ENCODE data around the gene KRT83.

Gene KRT83

GRCh38 chr12:52320784-52321400, at the start of gene KRT83:
Gene KRT83 (minus strand): TSS chr12:52321398. CDS start chr12:52321335, 63 bp downstream.
- DNase-seq: no peak

DNA sequence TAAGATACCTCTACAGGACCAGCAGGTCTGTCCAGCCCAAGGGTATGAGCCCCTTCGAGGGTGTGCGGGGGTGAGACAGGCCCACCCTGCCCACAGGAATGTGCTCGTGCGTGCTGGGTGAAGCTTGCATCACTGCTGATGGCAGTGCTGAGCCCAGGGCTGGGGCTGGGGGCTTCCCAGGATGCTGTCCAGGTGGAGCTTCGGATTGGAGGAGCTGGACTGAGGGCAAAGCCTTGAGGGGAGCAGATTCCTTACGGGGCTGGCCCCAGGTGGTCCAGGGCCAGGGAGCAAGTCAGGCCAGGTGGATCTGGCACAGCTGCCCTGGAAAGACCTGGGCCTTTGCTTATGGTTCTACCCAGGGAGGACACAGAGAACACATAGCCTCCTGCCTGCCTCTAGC, 48.6 kb upstream of the KRT83 start:
- DNase-seq: no peak

GRCh38 chr12:52369211-52369610, 48.0 kb upstream of the KRT83 start:
- no peak for DNase-seq

DNA sequence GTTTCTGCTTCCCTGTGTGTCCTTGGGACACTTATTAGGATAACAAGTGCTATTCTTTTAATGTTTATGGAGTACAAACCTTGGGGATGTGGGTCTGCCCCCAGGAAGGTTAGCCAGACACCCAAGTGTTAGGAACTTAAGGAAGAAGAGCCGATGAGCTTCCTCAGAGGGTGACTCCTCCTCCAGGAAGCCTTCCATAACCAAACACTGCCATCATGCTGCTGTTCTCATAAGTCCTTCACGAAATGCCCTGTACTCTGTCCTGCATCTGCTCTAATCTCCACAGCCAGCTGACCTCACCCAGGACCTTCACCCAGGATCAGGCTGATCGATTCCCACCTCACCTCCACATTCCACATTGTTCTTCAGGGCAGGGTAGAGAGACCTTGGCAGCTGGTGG, 47.3 kb upstream of the KRT83 start:
- DNase-seq: no peak

DNA sequence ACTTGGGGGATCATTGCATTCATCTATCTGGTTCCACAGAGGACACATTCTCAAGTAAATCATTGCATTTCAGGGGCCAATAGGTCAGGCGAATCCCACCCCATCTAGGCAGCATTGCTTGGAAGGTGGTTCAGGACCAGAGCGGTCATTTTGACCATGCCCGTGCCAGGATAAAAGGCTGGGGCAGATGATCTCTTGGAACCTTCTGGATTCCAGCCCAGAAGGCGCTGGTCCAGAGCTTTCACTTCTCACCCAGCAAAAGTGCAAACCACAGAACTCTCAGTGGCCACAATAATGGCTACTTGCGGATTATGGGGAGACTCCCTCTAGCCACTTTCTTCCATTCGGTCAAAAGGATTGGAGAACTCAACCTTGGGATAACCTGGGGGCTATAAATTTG, 46.7 kb upstream of the KRT83 start:
- DNase-seq: no peak

- DNase-seq: no peak
These were observed 45.7 kb upstream of the KRT83 start, which contains the start of gene KRT85 for GRCh38 chr12:52366738-52367485. Gene KRT85 (minus strand): TSS chr12:52367481. CDS start chr12:52367405, 76 bp downstream.

DNA sequence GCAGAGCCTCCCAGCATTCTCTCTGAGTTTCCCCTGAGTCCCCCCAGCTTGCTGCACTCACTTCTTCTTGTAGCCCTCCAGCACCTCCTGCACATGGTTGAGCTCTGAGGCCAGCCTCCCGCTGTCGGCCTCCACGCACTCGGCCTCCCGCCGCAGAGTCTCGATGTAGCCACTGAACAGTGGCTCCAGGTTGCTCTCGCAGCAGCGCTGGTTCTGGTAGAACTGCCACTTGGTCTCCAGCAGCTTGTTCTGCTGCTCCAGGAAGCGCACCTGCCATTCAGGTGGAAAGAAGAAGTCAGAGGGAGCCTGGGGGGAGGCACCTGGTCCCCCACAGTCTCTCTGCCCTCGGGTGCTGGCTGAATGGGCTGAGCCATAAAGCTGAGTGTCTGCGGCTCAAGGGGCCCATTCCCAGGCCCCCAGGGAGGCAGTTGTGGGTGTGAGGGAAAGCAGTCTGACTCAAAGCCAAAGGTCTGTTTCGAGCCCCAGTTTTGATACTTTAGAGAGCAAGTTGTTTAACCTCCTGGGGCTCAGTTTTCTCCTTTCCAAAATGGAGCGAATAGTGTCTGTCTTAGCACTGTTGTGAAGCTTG, 43.8 kb upstream of the KRT83 start:
- DNase-seq: no peak

DNA sequence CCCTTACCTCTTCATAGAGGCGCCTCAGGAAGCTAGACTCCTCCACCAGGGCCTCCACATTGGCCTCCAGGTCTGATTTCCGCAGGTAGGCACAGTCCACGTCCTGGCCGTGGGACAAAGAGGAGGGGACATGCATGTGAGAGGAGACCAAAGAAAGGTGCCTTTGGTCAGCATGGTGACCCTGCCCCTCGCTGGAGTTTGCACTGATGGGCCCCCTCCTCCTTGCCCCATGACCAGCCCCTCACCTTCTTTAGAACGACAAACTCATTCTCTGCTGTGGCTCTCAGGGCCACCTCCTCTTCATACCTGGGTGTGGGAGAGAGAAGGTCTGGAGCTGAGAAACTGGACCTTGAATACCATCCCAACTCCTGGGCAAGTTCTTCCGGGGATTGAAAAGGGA, 42.9 kb upstream of the KRT83 start:
- DNase-seq: no peak

- no peak for DNase-seq
These were observed 42.0 kb upstream of the KRT83 start for GRCh38 chr12:52363111-52363679.

- no peak for DNase-seq
These were observed 41.0 kb upstream of the KRT83 start for GRCh38 chr12:52362118-52362726.

- DNase-seq: no peak
These were observed 40.4 kb upstream of the KRT83 start for GRCh38 chr12:52361553-52361952.

DNA sequence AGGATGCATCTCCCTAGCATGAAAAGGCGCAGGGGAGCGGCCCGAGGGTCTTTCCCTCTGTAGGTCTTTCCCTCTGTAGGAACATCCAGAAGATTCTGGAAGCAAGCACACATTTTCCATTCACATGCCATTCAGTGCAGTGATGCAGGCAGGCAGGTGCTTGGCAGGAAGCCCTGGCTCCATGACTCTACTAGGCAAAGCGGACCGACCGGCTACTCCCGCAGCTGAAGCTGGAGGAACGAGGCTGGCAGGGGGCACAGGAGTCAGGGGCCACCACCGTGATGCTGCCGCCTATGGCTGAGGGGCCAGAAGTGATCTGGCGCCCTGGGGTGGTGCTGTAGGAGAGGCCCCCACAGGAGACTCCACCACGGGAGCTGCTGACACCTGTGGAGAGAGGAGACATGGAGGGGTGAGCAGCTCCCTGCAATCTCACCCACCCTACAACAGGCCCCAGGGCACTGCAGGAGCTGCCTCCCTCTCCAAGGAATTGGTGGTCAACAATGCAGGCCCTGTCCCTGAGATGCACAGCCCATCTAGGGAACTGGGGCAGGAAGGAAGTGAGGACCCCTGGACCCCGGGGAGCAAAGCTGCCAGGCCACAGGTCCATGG, 39.6 kb upstream of the KRT83 start:
- no peak for DNase-seq

GRCh38 chr12:52360106-52360662, 39.0 kb upstream of the KRT83 start:
- no peak for DNase-seq

DNA sequence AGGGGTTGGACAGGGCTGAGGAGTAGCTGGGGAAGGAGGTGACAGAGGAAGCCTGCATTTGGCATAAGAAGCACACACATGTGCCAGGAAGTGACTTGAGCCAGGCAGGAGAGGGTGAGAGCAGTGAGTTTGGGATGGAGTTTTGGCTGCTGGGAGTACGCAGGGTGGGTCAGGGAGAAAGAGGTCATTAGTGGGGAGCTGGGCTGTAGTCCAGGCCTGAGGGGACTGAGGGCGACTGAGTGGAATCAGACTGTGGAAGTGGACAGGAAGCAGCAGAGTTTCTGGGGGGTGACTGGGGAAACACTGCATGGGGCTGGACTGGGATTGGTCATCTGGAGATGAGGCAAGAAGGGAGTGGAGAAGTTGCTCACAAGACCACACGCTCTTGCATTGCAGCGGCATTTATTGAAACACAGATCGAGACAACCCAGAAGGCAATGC, 38.4 kb upstream of the KRT83 start:
- DNase-seq: no peak

- DNase-seq: no peak
These were observed 37.6 kb upstream of the KRT83 start for GRCh38 chr12:52358575-52359350.

DNA sequence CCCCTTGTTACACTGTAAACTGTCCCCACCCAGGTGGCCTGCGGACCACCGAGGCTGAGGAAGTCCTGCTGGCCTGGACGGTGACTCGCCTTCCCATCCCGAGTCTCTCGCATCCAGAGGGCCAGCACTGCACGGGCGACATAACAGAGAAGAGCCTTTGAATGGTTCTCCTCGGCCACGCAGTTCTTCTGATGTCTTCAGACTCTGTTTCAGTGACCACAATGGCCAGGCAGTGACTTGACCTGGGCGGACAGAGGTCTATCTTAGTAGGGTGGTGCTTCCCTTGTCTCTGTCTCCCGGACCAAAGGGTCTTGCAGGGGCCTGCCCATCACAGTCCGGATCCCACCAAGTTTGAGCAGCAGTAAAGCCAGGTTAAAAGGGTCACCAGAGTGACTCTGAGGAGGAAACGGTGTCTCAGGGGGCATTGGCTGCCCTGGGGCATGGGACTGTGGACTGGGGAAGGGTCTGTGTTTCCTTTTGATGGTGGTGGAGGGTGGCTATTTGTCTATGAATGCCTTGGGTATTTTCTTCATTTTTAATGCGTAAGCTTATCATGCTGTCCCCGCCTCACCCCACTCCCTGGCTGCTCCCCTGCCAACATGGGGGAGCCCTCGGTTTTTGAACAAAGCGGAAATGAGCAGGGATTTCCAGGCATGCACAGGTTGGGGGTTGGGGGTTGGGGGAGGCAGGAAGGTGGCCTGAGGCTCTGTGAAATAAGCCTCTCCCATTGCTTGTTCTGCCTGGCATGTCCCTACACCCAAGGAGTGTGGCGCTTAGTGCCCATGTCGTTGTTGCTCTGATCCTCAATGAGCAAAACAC, 35.8 kb upstream of the KRT83 start:
- no peak for DNase-seq

- no peak for DNase-seq
These were observed 35.0 kb upstream of the KRT83 start for GRCh38 chr12:52356031-52356761.

GRCh38 chr12:52355176-52355575, 34.0 kb upstream of the KRT83 start:
- no peak for DNase-seq

DNA sequence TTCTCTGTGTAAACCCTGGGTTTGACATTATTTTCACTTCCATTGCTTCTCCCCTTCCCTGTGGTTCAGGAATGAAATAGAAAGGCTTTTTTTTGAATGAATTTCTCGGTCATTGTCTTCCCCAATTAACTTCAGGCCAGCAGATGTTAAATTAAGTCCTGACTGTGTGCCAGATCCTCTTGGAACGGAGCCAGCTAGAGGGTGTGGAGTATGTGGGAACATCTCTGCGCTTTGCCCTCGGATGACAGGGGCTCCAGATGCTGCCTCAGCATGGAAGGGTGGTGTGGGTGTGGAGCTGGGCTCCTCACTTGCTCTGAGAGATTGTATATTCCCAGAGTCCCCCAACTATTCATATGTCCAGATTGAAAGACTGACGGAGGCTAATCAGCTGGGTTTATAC, 33.0 kb upstream of the KRT83 start:
- DNase-seq: no peak

GRCh38 chr12:52353766-52354165, 32.6 kb upstream of the KRT83 start:
- DNase-seq: no peak

All from activated CD8-positive, alpha-beta memory T cell treated with anti-CD3 and anti-CD28 coated beads, Interleukin-2, amount 50 U/mL, for 48 hours (primary cell).